Gastroesophageal sphincter (tissue), 4 donors: ENCODE data around the gene BMP7. TPM values are rescaled to one million over a fixed set of nuclear protein-coding genes. Genes with fewer than 3 reads are reported as not detected.

Source experiments
- ATAC-seq: fragments of 150-250 bp; one replicate; pipeline ENCODE4 v1.9.1; 2016; ENCODE audit warnings: mild to moderate bottlenecking, moderate library complexity
- H3K27ac ChIP-seq, 4 donors: fragments of 200-600 bp; sonication (generic) in 3 of 4; 1 replicate in 3 of 4; 2 replicates in 1 of 4; pipeline ENCODE4 v1.5.1; 2016 to 2019
- H3K27me3 ChIP-seq: fragments of 200-600 bp; sonication (generic); one replicate; pipeline ENCODE4 v1.5.1; 2019
- H3K36me3 ChIP-seq, 2 donors: fragments of 200-600 bp; sonication (generic); one replicate each; pipeline ENCODE4 v1.5.1; 2019; ENCODE audit warnings: control low read depth in 1 of 2
- H3K4me1 ChIP-seq, 3 donors: fragments of 200-600 bp; sonication (generic); 1 replicate in 2 of 3; 2 replicates in 1 of 3; pipeline ENCODE4 v1.5.1; 2016 to 2019; ENCODE audit warnings: control low read depth in 2 of 3
- H3K4me3 ChIP-seq, 2 donors: fragments of 200-600 bp; sonication (generic); one replicate each; pipeline ENCODE4 v1.5.1; 2019; ENCODE audit warnings: mild to moderate bottlenecking in 1 of 2, moderate library complexity in 1 of 2
- H3K9me3 ChIP-seq, 3 donors: fragments of 200-600 bp; sonication (generic); one replicate each; pipeline ENCODE4 v1.5.1; 2017 to 2019; ENCODE audit warnings: control low read depth in 2 of 3
- EP300 ChIP-seq: sonication (generic); formaldehyde crosslinking; IDR thresholded peaks from one replicate; pipeline ENCODE4 v1.6.1; 2017; ENCODE audit warnings: antibody characterized with exemption, mild to moderate bottlenecking
- POLR2A ChIP-seq, 2 donors: fragments of 450-650 bp; IDR thresholded peaks; one replicate each; pipeline ENCODE4 v1.6.1; 2017; ENCODE audit warnings: antibody characterized with exemption in 2 of 2, mild to moderate bottlenecking in 2 of 2, moderate library complexity in 1 of 2
- POLR2AphosphoS5 ChIP-seq: sonication (generic); formaldehyde crosslinking; IDR thresholded peaks from one replicate; pipeline ENCODE4 v1.6.1; 2017; ENCODE audit warnings: antibody characterized with exemption
- WGBS, 2 donors: methylation state at CpG; one replicate each; pipeline ENCODE4 v1.1.5; 2018; ENCODE audit warnings: low coverage in 1 of 2; 5-methylcytosine and 5-hydroxymethylcytosine counted together
- small RNA-seq, 4 donors: library from RNA; depleted of rRNA; stranded (forward); fragments of <200 nt; gene quantifications; one replicate each; pipeline ENCODE3, GENCODE V24; 2016
- total RNA-seq, 4 donors: library from RNA; depleted of rRNA; stranded (reverse); fragments of >200 nt; gene quantifications; one replicate each; pipeline ENCODE4 v1.1.0, GENCODE V29; 2016
- TF ChIP-seq, protein P1 (sequence below), 4 experiments: fragments of 200-600 bp in 2 of 4; fragments of 450-650 bp in 2 of 4; sonication (generic) in 1 of 4; IDR thresholded peaks; one replicate each; pipeline ENCODE4 v1.5.1; 2017 to 2019; ENCODE audit warnings: antibody characterized with exemption in 4 of 4, mild to moderate bottlenecking in 2 of 4, moderate library complexity in 2 of 4

The BMP7 gene
- total RNA-seq, 4 donors from 2014 or later: 0.16 to 10.8 (median 5.0) TPM

DNA sequence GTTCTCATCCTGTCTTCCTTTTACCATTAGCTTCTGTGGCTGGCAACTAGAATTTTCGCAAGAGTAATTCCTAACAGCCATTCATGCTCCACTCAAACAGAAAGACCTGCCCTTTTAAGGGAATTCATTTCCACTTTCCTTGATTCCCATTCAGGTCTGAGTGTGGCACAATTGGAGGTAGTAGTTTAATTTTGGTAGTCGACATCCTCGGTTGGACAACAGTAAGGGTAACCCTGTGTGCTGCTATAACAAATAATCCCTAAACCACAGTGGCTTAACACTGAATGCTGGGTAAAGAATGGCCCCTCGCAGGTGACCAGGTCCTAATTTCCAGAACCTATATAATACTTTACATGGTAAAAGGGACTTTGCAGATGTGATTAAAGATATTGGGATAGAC lies 142.9 kb downstream of the BMP7 start:
- H3K27ac ChIP-seq: no peak overlapping the region
- H3K27me3 ChIP-seq: peaks cover 18% of the 10 kb centered on the region
- no peaks in the 10 kb centered on the region for H3K36me3 ChIP-seq
- 80 to 96% methylated on average over 2 to 3 of the region's 4 CpGs for WGBS, 2 donors
- ATAC-seq: no peak
- no peaks in the 10 kb centered on the region for H3K4me1 ChIP-seq
- TF ChIP-seq POLR2AphosphoS5 (no peak), POLR2A (IDR thresholded peaks at IDR 0.05) (no peak), EP300 (no peak)
- TF ChIP-seq, protein P1, sequence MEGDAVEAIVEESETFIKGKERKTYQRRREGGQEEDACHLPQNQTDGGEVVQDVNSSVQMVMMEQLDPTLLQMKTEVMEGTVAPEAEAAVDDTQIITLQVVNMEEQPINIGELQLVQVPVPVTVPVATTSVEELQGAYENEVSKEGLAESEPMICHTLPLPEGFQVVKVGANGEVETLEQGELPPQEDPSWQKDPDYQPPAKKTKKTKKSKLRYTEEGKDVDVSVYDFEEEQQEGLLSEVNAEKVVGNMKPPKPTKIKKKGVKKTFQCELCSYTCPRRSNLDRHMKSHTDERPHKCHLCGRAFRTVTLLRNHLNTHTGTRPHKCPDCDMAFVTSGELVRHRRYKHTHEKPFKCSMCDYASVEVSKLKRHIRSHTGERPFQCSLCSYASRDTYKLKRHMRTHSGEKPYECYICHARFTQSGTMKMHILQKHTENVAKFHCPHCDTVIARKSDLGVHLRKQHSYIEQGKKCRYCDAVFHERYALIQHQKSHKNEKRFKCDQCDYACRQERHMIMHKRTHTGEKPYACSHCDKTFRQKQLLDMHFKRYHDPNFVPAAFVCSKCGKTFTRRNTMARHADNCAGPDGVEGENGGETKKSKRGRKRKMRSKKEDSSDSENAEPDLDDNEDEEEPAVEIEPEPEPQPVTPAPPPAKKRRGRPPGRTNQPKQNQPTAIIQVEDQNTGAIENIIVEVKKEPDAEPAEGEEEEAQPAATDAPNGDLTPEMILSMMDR (IDR thresholded peaks at IDR 0.05): no peak
- H3K4me3 ChIP-seq: no peak overlapping the region
- peaks cover 0 to 4% (median 0%) of the 10 kb centered on the region in 3 donors for H3K9me3 ChIP-seq

DNA sequence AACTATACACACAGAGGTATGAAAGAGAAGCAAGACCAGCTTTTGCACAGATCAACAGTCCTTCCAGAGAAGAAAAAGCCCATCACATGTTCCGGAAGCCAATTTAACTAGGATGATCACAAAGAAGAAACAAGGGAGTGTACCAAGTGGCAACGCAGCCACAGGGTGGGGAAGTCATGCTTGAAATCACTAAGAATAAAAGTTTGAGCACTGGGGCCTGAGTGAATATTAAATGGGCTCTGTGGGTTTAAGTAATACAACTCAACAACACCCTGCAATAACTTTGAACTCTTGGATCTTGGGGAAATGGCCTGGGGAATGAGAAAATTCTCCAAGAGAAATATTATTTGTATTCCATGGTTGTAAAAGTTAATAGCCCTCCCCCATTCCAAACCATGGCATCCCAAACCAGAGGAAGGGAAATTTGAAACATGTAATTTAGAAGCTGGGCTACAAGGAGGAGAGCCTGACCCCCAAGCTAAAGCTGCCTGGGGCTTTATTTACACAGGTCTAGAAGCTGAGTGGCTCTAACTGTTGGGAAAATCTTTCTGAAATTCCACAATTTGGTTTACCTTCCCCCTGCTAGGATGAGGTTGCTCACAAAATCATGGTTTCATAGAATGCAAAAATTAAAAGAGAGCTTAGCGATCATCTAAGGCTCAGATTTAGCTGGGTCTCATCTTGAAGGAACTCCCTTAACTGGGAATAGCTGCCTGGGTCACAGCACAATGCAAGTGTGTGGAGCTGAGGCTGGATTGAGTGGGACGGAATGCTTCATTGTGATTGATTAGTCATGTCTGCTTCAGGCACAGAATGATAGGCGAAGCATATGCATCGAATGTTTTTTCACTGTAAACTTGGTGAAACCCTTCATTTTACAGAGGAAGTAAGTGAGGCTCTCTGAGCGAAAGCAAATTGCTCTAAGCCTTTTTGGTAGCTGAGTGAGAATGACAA lies 143.6 kb downstream of the BMP7 start:
- WGBS, 2 donors: 64 to 81% methylated on average over 5 to 7 of the region's 7 CpGs
- Histone ChIP-seq H3K36me3 (no peaks in the 10 kb centered on the region), H3K27ac (no peak overlapping the region), H3K4me3 (no peak overlapping the region), H3K27me3 (peaks cover 18% of the 10 kb centered on the region), H3K9me3 (peaks cover 0 to 4% (median 0%) of the 10 kb centered on the region in 3 donors), H3K4me1 (no peaks in the 10 kb centered on the region)
- ATAC-seq: no peak
- TF ChIP-seq, protein P1 (IDR thresholded peaks at IDR 0.05): no peak
- TF ChIP-seq POLR2A (IDR thresholded peaks at IDR 0.05) (no peak), EP300 (no peak), POLR2AphosphoS5 (no peak)

DNA sequence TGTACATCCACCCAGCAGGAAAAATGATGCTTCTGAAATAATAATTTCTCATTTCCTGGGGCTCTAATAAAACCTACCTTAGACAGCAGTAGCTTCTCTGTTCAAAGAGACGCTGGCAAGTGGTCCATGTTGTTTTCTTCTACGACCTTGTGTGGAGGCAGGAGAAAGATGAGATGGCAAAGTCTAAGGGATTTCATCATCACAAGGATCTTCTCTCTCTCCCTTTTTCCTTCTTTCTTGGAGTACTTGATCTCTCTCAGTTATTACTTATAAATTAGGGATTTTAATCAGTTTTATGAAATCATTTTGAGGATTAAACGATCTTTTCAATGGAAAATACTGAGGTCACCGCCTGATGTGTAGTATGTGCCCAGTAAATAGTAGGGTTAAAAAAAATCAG lies 147.5 kb downstream of the BMP7 start:
- Histone ChIP-seq H3K9me3 (peaks cover 0 to 4% (median 0%) of the 10 kb centered on the region in 3 donors), H3K4me1 (no peaks in the 10 kb centered on the region), H3K27me3 (peaks cover 16% of the 10 kb centered on the region), H3K27ac (no peak overlapping the region), H3K36me3 (no peaks in the 10 kb centered on the region), H3K4me3 (no peak overlapping the region)
- WGBS, 2 donors: 77 to 83% methylated on average over 2 to 4 of the region's 4 CpGs
- TF ChIP-seq, protein P1 (IDR thresholded peaks at IDR 0.05): no peak
- TF ChIP-seq POLR2AphosphoS5: no peak
- TF ChIP-seq POLR2A (IDR thresholded peaks at IDR 0.05): no peak
- no peak for TF ChIP-seq EP300
- ATAC-seq: no peak

Small RNAs within 50 kb of the gene (small RNA-seq; reads per million reads assigned to genes)
- 0 reads per million in 4 donors for gene RF00019

Other genes starting within 250 kb of the BMP7 start
- gene SPO11, start 63.2 kb upstream of the BMP7 start, total RNA-seq: not detected
- 10 to 100 TPM; 16.5 to 30.4 (median 25.1) TPM for gene RAE1, start 84.6 kb upstream of the BMP7 start, total RNA-seq
- 100 to 1,000 TPM in 2 of 4 donors, 10 to 100 TPM in 2; 50.9 to 190 (median 106) TPM for gene RBM38, start 124.8 kb upstream of the BMP7 start, total RNA-seq